GM10847 (cell line): ENCODE measurements around the gene TNFSF11.

Experiments used
- POLR2A ChIP-seq: IDR thresholded peaks from 2 replicates; pipeline ENCODE4 v1.6.1; 2011; ENCODE audit not compliant: insufficient read length; ENCODE audit errors: extremely low read depth

Gene TNFSF11

DNA sequence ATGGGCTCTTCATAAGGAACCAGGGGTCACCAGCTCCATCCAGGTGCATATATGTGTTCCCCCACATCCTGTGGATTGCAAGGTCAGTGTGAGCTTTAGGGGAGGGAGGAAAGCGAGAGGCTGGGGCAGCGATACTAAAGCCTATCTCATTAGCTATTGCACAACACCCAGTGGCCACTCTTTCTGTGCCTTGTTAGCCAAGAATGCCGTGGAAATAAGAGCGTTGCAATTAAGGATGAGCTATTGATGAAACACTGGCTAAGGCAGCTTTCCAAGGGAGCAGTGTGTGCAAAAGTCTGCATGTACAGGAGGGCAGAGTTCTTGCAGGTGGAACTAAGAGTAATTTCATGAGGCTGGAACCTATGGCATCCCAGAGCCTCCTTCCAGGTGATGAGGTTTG lies 17.6 kb downstream of the TNFSF11 start:
- no peak for TF ChIP-seq POLR2A

DNA sequence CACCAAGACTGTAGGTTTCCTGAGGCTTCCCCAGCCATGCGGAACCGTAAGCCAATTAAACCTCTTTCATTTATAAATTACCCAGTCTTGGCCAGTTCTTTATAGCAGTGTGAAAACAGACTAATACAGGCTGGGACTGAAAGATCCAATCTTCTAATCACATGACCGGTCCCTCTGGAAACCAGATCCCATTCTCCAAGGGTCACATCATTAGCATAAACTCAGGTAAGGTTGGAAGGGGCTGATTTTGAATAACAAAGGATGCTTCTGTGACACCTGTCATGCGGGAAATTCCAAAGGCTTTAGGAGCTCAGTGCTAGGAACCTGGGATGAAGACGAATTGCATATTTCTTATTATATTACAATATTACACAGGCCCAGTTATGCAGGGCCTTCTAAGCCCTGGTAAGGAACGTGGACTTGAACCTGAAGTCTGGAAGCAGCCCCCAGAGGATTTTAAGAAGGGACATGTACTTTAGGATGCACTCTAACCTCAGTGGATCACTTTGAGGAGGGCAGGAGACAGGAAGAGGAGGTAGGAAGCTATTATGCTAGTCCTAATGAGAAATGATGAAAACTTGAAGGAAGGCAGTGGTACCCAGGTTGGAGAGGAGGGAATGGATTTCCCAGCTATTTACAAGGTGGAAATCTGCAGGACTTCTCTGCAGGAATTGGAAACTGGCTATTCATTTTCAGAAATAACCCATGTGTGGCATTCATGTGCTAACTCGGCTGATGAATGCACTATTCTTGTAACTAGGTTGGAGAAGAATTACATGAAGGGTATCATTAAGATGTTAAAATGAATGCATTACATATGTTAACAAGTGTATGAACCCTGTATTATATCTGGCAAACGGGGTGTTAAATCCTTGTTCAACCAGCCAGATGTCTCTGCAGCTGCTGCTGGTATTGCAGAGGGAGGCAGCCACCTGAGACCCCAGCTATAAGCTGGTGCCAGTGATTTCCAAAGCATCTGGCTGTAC lies 19.3 kb downstream of the TNFSF11 start:
- TF ChIP-seq POLR2A = no peak

DNA sequence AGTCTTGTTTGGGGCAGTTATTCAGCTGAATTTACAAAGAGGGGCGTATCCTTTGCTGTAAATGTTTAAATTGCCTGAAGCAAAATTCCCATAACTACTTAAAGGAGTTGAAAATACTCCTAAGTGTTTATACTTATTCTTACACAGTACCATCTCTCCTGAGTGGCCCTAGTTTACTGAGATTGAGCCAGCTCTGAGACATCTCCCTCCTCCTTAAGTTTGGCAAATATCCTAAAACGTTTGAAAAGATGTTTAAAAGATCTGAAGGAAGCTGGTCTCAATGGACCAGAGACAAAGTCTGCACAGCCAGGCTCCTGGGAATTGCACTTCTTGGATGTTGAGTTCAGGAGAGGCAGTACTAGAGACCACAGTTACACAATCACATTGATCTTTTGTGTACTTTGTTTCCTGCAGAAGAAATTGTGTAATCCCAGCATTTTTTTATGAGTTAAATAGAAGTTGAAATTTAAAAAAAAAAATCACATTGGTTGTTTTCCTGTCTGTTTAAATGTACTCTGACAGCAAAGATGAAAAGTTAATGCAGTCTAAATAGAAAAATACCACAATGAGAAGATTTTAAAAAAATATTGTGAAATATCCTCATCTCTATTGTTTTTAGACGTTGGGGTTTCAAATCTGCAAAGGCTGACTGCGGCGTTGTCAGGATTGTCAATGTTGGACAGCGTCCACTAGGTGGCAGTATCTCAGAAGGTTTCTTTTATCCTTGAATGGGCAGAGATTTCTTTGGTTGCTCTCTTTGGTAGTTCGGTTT lies 20.7 kb downstream of the TNFSF11 start:
- TF ChIP-seq POLR2A = no peak

DNA sequence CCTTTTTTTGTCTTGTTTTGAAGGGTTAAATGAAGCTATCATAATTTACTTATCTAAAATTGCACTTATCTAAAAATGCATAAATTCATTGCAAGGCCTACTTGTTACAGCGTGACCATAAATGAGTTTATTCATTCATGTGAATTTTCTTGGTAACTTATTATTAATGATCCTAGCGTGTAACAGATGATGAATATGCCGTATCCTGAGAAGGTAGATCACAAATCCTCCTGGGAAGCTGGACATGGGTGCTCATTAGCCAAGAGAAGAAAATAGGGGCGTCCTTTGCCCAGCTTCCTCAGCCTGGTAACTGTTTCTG lies 21.3 kb downstream of the TNFSF11 start:
- no peak for TF ChIP-seq POLR2A

DNA sequence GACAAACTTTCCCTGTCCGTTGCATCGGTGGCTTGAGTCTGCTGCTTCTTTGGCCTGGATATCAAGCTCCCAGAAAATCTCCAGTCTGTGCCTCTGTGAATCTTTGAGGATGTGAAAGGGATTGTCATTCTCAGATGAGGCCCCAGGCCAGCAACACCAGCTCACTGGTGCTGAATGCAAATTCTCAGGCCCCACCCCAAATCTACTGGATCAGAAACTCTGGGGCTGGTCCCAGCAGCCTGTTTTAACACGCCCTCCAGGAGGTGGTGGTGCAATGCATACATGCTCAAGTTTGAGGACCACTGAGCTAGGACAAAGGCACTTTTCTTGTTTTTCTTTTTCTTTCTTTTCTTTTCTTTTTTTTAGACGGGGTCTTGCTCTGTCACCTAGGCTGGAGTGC lies 23.6 kb downstream of the TNFSF11 start:
- TF ChIP-seq POLR2A = no peak

DNA sequence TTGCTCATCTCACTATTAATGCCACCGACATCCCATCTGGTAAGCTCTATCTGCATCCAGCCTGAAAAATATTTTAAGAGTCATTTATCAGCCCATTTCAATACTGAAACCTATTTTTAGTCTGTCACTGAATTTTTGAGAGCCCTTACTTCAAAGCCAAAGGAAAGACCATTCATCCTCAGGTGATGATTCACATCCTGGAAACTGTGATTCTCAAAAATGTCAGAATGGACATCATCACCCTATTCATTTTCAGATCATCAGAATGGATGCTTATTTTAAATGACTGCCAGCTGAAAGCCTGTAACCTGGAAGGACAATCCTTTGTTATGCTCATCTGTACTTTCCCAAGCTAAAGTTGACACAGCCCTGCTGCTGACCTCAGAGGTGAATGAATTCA lies 27.0 kb downstream of the TNFSF11 start:
- no peak for TF ChIP-seq POLR2A

DNA sequence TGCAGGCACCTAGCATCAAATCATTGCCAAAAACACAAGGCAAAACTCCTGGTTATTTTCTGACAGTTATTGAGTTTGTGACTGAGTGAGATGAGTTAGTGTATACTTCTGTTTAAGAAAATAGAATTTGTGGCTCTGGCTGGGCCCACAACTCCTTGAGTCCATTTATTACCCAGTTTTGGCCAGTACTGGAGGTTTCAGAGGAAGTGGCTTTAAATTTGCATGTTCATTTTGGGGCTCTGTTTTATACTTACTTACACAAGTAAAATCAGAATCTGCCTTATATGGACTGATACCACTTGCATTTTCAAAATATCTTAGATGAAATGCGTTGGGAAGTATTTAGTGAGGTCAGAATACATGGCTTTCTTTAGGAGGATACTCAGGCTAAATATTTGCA lies 29.0 kb downstream of the TNFSF11 start:
- no peak for TF ChIP-seq POLR2A

DNA sequence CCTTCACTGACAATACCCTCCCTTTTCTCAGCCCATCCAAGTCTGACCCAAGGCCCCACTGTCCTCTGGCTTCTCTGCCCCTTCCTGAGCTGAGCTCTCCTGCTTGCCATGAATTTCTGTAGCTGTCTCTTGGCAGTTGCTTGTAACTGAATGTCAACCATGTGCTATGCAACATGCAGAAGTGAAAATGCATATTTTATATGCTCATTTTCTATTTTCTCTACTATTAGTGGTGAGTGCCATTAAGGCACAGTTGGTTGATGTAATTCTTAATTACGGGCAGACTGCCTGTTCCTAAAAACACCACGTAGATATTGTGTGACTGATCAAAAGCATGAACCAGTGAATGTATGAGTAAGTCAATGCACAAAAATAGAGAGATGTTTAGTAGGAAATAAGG lies 29.6 kb downstream of the TNFSF11 start:
- no peak for TF ChIP-seq POLR2A

DNA sequence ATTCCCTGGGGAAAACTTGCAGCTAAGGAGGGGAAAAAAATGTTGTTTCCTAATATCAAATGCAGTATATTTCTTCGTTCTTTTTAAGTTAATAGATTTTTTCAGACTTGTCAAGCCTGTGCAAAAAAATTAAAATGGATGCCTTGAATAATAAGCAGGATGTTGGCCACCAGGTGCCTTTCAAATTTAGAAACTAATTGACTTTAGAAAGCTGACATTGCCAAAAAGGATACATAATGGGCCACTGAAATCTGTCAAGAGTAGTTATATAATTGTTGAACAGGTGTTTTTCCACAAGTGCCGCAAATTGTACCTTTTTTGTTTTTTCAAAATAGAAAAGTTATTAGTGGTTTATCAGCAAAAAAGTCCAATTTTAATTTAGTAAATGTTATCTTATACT lies 33.6 kb downstream of the TNFSF11 start:
- no peak for TF ChIP-seq POLR2A

DNA sequence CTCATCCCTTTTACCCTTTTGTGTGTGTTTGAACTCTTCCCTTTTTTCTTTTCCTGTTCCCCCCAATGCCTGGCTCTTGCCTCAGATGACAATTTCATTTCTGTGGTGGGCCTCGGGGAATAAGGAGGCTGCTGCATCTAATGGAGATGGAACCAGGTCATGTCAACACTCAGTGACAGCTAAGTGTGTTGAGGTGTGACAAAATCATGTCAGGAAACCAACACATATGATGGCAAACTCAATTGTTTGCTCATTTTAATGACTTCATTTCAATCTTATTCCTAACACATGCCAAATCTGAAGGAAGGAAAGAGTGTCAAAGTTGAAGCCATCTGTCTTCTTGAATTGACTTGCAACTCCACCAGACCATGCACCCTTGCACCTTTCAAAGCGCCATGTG lies 36.7 kb downstream of the TNFSF11 start:
- no peak for TF ChIP-seq POLR2A

DNA sequence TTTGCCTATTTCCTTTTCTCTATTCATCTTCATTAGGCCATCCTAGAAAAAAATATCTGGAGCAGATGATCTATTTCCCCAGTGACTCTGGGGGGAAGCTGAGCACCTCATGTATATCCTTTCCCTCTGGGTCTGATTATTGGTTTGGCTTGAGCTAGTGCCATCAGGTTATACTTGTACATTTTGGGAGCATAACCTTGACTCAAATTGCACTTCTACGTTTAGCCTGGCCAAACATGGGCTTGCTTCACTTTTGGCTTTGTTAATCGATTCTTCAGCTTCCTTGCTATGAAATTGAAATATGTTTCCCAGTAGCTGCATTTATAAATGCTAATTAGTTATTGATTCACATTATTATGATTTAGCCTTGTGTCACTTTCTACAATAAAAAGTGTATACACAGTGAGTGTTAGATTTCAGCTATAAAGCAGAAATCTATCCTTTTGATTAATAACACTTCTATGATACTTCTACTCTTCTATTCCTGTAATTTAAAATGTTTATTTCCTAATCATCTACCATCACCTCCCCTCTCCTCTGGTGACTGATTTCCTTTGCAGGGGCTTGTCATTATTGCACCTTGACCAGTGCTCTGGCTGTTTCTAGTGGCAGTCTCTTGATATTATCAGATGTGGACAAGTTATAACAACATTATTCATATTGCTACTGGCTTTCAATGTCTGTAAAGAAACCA lies 37.3 kb downstream of the TNFSF11 start:
- TF ChIP-seq POLR2A = no peak

DNA sequence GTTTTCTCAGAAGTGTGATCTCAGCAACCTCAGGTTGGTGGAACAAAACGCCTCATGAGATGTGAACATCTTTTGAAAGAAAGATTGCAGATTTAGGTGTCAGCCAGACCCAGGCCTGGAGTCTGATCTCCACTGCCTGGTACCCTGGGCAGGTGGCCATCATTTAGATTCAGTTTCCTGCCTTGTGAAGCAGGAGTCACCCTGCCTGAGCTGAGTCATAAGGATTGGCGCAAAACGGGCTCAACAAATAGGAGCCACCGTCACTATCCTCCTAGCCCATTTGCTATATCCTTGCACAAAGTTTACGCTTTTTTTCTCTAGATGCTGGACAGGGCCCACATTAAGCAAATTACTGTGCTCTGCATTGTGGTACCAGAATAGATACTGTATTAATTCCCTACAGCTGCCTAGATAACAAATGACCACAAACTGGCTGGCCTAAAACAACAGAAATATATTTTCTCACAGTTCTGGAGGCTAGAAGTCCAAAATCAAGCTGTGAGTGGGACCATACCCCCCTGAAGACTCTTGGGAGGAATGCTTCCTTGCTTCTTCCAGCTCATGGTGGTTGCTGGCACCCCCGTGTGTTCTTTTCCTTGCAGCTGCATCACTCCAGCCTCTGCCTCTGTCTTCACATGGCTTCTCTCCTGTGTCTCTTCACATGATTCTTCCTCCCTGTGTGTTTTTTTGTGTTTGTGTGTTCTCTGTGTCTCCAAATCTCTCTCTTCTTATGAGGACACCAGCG lies 38.2 kb downstream of the TNFSF11 start:
- no peak for TF ChIP-seq POLR2A

DNA sequence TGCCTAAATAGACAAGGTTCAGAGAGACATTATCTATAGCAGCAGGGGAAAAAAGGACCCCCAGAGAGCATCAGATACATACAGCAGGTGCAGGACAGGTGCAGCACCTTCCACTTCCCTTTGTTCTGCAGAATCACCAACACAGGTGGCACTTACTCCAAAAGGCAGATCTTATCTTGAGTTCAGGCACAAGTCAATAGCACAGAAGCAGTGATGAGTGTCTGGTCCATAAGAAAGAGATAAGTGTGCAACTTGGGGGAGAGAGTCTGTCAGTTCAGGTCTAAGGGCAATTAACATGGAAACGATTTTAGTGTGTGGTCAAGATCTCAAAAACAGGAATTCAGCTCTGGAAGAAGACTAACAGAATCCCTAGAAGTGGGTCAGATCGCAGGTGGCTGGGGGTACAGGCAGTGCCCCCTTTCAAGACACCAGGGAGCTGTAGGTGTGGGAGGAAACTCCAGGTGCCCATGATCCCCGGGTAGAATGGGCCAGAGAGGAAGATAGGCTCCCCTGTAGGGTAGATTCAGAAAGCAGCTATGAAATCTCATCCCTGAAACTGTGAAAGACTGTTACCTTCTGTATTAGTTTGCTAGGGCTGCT lies 40.6 kb downstream of the TNFSF11 start:
- no peak for TF ChIP-seq POLR2A

DNA sequence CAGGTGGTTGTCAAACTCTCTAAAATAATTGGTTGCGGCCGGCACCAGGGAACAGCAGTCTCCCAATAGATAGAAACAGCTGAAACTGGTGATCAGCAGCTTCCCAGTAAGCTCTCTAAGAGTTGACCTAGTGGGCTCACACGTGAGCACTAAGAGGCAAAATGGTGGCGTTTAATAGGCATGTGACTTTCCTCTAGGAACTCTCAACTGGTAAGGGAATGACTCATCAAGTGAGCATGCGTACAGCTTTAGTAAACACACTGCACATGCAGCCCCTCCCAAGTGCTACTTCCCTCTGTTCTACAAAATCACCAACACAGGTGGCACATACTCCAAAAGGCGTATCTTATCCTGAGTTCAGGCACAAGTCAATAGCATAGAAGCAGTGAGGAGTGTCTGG lies 41.7 kb downstream of the TNFSF11 start:
- no peak for TF ChIP-seq POLR2A

DNA sequence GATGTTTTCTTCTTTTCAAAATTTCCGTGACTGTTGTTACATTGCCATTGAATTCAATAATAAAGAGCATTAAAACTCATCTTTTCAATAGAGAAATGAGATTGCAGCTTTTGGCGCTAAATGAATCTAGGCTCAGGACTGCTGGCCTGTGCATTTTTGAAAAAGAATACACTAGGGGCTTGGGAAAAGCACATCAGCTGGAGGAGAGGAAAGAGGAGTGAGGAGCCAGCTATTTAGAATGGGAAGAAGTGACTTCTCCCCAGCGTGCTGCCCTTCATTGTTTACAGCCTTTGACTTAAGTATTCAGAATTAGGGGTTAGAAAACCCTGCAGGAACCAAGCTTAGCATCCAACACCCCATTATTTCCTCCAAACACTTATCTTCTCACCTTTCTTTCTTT lies 43.3 kb downstream of the TNFSF11 start:
- TF ChIP-seq POLR2A = no peak

DNA sequence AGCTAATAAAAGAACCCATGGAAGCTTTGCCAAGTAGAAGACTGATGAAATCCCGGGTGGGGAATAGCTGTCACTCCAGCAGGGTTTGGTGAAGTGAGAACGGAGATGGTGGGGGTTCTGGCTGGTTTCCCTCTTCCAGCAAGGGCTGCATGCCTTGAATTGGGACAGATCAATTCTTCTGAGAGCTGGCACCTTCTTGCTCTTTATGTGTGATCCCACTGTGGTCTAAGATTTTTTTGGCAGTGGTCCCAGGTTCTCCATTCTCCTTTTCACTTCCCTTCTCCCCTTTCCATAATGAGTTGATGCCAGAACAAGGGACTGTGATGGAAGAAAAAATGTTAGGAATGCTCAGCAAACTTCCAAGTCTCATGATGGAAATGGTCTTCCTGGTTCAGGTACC lies 50.0 kb downstream of the TNFSF11 start:
- no peak for TF ChIP-seq POLR2A
